Neural progenitor cell (in vitro differentiated cells): Measurements from ENCODE around the gene CEBPB.

Experiments
- CTCF ChIP-seq: fragments of 200-600 bp; sonication (generic); IDR thresholded peaks from 2 replicates; pipeline ENCODE4 v1.5.1; 2017; ENCODE audit warnings: antibody characterized with exemption, mild to moderate bottlenecking
- EZH2phosphoT487 ChIP-seq: fragments of 200-600 bp; sonication (generic); IDR thresholded peaks from 2 replicates; pipeline ENCODE4 v1.6.1; 2017; ENCODE audit warnings: antibody characterized with exemption

GRCh38 chr20:50213531-50214106, 23.0 kb downstream of the CEBPB start:
- TF ChIP-seq EZH2phosphoT487 (no peak), CTCF (no peak)
